Suprapubic skin (tissue), 4 donors: ENCODE results near the gene CADPS.

ENCODE experiments used
- POLR2A ChIP-seq, 2 donors: fragments of 450-650 bp; IDR thresholded peaks; one replicate each; pipeline ENCODE4 v1.6.1; 2017; ENCODE audit warnings: antibody characterized with exemption in 2 of 2, mild to moderate bottlenecking in 2 of 2, moderate library complexity in 2 of 2
- POLR2AphosphoS5 ChIP-seq, 3 donors: sonication (generic); formaldehyde crosslinking; IDR thresholded peaks; one replicate each; pipeline ENCODE4 v1.6.1; 2017; ENCODE audit warnings: antibody characterized with exemption in 3 of 3
- TF ChIP-seq, protein P1 (sequence below), 2 donors: fragments of 200-600 bp in 1 of 2; fragments of 450-650 bp in 1 of 2; sonication (generic) in 1 of 2; IDR thresholded peaks; one replicate each; pipeline ENCODE4 v1.5.1; 2016 to 2019; ENCODE audit warnings: antibody characterized with exemption in 2 of 2, mild to moderate bottlenecking in 1 of 2, moderate library complexity in 1 of 2

- TF ChIP-seq, protein P1, sequence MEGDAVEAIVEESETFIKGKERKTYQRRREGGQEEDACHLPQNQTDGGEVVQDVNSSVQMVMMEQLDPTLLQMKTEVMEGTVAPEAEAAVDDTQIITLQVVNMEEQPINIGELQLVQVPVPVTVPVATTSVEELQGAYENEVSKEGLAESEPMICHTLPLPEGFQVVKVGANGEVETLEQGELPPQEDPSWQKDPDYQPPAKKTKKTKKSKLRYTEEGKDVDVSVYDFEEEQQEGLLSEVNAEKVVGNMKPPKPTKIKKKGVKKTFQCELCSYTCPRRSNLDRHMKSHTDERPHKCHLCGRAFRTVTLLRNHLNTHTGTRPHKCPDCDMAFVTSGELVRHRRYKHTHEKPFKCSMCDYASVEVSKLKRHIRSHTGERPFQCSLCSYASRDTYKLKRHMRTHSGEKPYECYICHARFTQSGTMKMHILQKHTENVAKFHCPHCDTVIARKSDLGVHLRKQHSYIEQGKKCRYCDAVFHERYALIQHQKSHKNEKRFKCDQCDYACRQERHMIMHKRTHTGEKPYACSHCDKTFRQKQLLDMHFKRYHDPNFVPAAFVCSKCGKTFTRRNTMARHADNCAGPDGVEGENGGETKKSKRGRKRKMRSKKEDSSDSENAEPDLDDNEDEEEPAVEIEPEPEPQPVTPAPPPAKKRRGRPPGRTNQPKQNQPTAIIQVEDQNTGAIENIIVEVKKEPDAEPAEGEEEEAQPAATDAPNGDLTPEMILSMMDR (IDR thresholded peaks at IDR 0.05) = no peak
- TF ChIP-seq POLR2AphosphoS5 (IDR thresholded peaks at IDR 0.05) = no peak
- no peak for TF ChIP-seq POLR2A (IDR thresholded peaks at IDR 0.05)
These were observed 52.3 kb downstream of the CADPS start for GRCh38 chr3:62822905-62823304.
